ENCODE data around the gene SURF2. TPM values are rescaled to one million over a fixed set of nuclear protein-coding genes. Genes with fewer than 3 reads are reported as not detected.

SURF2 gene
- total and polyA plus RNA-seq, 2 experiments from 2014 or later: 39.9 to 104 TPM

DNA sequence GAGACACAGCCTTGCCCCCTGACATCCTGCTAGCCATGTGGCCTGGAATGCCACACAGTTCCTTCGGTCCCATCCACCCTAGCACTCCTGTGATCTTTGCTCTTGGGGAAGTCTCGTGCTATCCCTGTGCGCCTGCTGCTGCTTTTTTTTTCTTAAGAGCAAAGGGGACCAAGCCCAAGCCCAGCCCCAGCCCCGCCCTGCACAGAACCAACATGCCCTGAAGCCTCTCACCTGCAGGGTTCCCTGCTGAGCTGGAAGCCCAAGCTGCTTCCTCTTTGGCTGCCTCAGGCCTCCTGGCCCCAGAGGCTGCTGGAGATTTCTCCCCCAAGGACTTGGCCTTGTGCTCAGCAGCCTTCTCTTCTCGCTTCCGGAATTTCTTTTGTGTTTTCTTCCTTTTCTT lies 22.2 kb upstream of the SURF2 start:
- DNase-seq (ENCODE audit: low spot score) (peak; percentile 40), ATAC-seq (no peak)
- peak overlapping the region; percentile 97; the same call in 1 of the 2 replicates for H3K4me2 ChIP-seq
- H3K4me1 Mint-ChIP-seq: peaks cover 16% of the 10 kb centered on the region
- H3K36me3 Mint-ChIP-seq (ENCODE audit: low read depth): peaks cover 65% of the 10 kb centered on the region
- peaks cover 19% of the 10 kb centered on the region for H3K79me2 ChIP-seq (replicated peaks; ENCODE audit: insufficient read depth)
- peaks cover 9% of the 10 kb centered on the region for H3K4me1 ChIP-seq (ENCODE audit: insufficient read depth)
- no peak overlapping the region for H3K27ac Mint-ChIP-seq
- H3K36me3 ChIP-seq (ENCODE audit: insufficient read depth): peaks cover 10% of the 10 kb centered on the region
- no peak overlapping the region for H2AFZ ChIP-seq
- H3K27me3 Mint-ChIP-seq (ENCODE audit: insufficient read depth, low read depth, poor library complexity): peaks cover 24% of the 10 kb centered on the region
- TF ChIP-seq, protein P1, sequence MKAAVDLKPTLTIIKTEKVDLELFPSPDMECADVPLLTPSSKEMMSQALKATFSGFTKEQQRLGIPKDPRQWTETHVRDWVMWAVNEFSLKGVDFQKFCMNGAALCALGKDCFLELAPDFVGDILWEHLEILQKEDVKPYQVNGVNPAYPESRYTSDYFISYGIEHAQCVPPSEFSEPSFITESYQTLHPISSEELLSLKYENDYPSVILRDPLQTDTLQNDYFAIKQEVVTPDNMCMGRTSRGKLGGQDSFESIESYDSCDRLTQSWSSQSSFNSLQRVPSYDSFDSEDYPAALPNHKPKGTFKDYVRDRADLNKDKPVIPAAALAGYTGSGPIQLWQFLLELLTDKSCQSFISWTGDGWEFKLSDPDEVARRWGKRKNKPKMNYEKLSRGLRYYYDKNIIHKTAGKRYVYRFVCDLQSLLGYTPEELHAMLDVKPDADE (IDR thresholded peaks at IDR 0.05): no peak
- TF ChIP-seq ZNF331 (CRISPR knock-in tag; IDR thresholded peaks at IDR 0.05; ENCODE audit: low read depth): no peak
- TF ChIP-seq, protein P2, sequence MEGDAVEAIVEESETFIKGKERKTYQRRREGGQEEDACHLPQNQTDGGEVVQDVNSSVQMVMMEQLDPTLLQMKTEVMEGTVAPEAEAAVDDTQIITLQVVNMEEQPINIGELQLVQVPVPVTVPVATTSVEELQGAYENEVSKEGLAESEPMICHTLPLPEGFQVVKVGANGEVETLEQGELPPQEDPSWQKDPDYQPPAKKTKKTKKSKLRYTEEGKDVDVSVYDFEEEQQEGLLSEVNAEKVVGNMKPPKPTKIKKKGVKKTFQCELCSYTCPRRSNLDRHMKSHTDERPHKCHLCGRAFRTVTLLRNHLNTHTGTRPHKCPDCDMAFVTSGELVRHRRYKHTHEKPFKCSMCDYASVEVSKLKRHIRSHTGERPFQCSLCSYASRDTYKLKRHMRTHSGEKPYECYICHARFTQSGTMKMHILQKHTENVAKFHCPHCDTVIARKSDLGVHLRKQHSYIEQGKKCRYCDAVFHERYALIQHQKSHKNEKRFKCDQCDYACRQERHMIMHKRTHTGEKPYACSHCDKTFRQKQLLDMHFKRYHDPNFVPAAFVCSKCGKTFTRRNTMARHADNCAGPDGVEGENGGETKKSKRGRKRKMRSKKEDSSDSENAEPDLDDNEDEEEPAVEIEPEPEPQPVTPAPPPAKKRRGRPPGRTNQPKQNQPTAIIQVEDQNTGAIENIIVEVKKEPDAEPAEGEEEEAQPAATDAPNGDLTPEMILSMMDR (conservative IDR thresholded peaks at IDR 0.05; ENCODE audit: low read depth in 2 of 2): no peak
- TF ChIP-seq, protein P3, sequence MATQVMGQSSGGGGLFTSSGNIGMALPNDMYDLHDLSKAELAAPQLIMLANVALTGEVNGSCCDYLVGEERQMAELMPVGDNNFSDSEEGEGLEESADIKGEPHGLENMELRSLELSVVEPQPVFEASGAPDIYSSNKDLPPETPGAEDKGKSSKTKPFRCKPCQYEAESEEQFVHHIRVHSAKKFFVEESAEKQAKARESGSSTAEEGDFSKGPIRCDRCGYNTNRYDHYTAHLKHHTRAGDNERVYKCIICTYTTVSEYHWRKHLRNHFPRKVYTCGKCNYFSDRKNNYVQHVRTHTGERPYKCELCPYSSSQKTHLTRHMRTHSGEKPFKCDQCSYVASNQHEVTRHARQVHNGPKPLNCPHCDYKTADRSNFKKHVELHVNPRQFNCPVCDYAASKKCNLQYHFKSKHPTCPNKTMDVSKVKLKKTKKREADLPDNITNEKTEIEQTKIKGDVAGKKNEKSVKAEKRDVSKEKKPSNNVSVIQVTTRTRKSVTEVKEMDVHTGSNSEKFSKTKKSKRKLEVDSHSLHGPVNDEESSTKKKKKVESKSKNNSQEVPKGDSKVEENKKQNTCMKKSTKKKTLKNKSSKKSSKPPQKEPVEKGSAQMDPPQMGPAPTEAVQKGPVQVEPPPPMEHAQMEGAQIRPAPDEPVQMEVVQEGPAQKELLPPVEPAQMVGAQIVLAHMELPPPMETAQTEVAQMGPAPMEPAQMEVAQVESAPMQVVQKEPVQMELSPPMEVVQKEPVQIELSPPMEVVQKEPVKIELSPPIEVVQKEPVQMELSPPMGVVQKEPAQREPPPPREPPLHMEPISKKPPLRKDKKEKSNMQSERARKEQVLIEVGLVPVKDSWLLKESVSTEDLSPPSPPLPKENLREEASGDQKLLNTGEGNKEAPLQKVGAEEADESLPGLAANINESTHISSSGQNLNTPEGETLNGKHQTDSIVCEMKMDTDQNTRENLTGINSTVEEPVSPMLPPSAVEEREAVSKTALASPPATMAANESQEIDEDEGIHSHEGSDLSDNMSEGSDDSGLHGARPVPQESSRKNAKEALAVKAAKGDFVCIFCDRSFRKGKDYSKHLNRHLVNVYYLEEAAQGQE (IDR thresholded peaks at IDR 0.05; ENCODE audit: unreplicated experiment): no peak
- no peak for TF ChIP-seq STAT1 (IDR thresholded peaks at IDR 0.05; ENCODE audit: unreplicated experiment)
- TF ChIP-seq JUNB (IDR thresholded peaks at IDR 0.05; ENCODE audit: unreplicated experiment): no peak
- no peak for TF ChIP-seq EZH2 (IDR thresholded peaks at IDR 0.05; ENCODE audit: low read depth, unreplicated experiment)
- no peak for TF ChIP-seq CREB1 (CRISPR knock-in tag; IDR thresholded peaks at IDR 0.05; ENCODE audit: low read depth)
- TF ChIP-seq NANOG (IDR thresholded peaks at IDR 0.05; ENCODE audit: borderline replicate concordance): no peak
- TF ChIP-seq, protein P4, sequence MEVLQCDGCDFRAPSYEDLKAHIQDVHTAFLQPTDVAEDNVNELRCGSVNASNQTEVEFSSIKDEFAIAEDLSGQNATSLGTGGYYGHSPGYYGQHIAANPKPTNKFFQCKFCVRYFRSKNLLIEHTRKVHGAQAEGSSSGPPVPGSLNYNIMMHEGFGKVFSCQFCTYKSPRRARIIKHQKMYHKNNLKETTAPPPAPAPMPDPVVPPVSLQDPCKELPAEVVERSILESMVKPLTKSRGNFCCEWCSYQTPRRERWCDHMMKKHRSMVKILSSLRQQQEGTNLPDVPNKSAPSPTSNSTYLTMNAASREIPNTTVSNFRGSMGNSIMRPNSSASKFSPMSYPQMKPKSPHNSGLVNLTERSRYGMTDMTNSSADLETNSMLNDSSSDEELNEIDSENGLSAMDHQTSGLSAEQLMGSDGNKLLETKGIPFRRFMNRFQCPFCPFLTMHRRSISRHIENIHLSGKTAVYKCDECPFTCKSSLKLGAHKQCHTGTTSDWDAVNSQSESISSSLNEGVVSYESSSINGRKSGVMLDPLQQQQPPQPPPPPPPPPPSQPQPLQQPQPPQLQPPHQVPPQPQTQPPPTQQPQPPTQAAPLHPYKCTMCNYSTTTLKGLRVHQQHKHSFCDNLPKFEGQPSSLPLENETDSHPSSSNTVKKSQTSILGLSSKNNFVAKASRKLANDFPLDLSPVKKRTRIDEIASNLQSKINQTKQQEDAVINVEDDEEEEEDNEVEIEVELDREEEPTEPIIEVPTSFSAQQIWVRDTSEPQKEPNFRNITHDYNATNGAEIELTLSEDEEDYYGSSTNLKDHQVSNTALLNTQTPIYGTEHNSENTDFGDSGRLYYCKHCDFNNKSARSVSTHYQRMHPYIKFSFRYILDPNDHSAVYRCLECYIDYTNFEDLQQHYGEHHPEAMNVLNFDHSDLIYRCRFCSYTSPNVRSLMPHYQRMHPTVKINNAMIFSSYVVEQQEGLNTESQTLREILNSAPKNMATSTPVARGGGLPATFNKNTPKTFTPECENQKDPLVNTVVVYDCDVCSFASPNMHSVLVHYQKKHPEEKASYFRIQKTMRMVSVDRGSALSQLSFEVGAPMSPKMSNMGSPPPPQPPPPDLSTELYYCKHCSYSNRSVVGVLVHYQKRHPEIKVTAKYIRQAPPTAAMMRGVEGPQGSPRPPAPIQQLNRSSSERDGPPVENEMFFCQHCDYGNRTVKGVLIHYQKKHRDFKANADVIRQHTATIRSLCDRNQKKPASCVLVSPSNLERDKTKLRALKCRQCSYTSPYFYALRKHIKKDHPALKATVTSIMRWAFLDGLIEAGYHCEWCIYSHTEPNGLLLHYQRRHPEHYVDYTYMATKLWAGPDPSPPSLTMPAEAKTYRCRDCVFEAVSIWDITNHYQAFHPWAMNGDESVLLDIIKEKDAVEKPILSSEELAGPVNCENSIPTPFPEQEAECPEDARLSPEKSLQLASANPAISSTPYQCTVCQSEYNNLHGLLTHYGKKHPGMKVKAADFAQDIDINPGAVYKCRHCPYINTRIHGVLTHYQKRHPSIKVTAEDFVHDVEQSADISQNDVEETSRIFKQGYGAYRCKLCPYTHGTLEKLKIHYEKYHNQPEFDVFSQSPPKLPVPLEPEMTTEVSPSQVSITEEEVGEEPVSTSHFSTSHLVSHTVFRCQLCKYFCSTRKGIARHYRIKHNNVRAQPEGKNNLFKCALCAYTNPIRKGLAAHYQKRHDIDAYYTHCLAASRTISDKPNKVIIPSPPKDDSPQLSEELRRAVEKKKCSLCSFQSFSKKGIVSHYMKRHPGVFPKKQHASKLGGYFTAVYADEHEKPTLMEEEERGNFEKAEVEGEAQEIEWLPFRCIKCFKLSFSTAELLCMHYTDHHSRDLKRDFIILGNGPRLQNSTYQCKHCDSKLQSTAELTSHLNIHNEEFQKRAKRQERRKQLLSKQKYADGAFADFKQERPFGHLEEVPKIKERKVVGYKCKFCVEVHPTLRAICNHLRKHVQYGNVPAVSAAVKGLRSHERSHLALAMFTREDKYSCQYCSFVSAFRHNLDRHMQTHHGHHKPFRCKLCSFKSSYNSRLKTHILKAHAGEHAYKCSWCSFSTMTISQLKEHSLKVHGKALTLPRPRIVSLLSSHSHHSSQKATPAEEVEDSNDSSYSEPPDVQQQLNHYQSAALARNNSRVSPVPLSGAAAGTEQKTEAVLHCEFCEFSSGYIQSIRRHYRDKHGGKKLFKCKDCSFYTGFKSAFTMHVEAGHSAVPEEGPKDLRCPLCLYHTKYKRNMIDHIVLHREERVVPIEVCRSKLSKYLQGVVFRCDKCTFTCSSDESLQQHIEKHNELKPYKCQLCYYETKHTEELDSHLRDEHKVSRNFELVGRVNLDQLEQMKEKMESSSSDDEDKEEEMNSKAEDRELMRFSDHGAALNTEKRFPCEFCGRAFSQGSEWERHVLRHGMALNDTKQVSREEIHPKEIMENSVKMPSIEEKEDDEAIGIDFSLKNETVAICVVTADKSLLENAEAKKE (CRISPR knock-in tag; IDR thresholded peaks at IDR 0.05): no peak
- TF ChIP-seq ZNF114 (CRISPR knock-in tag; IDR thresholded peaks at IDR 0.05): no peak
- TF ChIP-seq POLR2AphosphoS5 (IDR thresholded peaks at IDR 0.05; ENCODE audit: low read depth): no peak
- TF ChIP-seq EZH2phosphoT487 (IDR thresholded peaks at IDR 0.05; ENCODE audit: unreplicated experiment): no peak
- peaks cover 36% of the 10 kb centered on the region for H3F3A ChIP-seq (replicated peaks; ENCODE audit: low read depth)
- no peaks in the 10 kb centered on the region for H3K27me3 ChIP-seq (ENCODE audit: insufficient read depth)
- H3K4me3 ChIP-seq: peak overlapping the region; percentile 99
- peaks cover 4% of the 10 kb centered on the region; the same call in 1 of the 3 replicates for H3K9me3 Mint-ChIP-seq
- H3K9me2 ChIP-seq (ENCODE audit: insufficient read depth): no peaks in the 10 kb centered on the region
- peaks cover 12% of the 10 kb centered on the region; the same call in 1 of the 2 replicates for H4K20me1 ChIP-seq (replicated peaks; ENCODE audit: insufficient read depth)
- H3K4me3 Mint-ChIP-seq: peak overlapping the region; percentile 99
- H3K27ac ChIP-seq (ENCODE audit: low read depth): peak overlapping the region; percentile 52
